Measurements from ENCODE around the gene HADH. TPM values are rescaled to one million over a fixed set of nuclear protein-coding genes. Genes with fewer than 3 reads are reported as not detected.

Gene HADH
- 44.1 TPM in 2 replicates for total RNA-seq
- long read RNA-seq, full-length matches to known transcripts = 206 of 218 reads
- long read RNA-seq, partial matches to known transcripts = 8 of 218 reads
- long read RNA-seq, other reads (novel, unspliced or antisense) = 4 of 218 reads

- H3K27me3 Mint-ChIP-seq = peaks cover 12% of the 10 kb centered on the region
- H3K4me3 Mint-ChIP-seq (ENCODE audit: low read depth) = peak within 1 kb of the TSS; percentile 93
- H3K9me3 Mint-ChIP-seq (ENCODE audit: low read depth) = no peaks in the 10 kb centered on the region
- H3K4me1 Mint-ChIP-seq (ENCODE audit: low read depth) = peaks cover 31% of the 10 kb centered on the region
- H3K27ac Mint-ChIP-seq = peak within 1 kb of the TSS; percentile 90
- H3K36me3 Mint-ChIP-seq (ENCODE audit: insufficient read depth) = no peaks in the 10 kb centered on the region
- TF ChIP-seq, protein P1, sequence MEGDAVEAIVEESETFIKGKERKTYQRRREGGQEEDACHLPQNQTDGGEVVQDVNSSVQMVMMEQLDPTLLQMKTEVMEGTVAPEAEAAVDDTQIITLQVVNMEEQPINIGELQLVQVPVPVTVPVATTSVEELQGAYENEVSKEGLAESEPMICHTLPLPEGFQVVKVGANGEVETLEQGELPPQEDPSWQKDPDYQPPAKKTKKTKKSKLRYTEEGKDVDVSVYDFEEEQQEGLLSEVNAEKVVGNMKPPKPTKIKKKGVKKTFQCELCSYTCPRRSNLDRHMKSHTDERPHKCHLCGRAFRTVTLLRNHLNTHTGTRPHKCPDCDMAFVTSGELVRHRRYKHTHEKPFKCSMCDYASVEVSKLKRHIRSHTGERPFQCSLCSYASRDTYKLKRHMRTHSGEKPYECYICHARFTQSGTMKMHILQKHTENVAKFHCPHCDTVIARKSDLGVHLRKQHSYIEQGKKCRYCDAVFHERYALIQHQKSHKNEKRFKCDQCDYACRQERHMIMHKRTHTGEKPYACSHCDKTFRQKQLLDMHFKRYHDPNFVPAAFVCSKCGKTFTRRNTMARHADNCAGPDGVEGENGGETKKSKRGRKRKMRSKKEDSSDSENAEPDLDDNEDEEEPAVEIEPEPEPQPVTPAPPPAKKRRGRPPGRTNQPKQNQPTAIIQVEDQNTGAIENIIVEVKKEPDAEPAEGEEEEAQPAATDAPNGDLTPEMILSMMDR (IDR thresholded peaks at IDR 0.05; ENCODE audit: unreplicated experiment) = no peak
- DNase-seq (ENCODE audit: low spot score, unreplicated experiment) = peak; percentile 86
These were observed at the start of gene HADH for GRCh38 chr4:107989537-107990386. HADH (plus strand) TSS chr4:107989889; CDS start chr4:107989933, 44 bp downstream.

- Mint-ChIP-seq H3K27ac (no peak overlapping the region), H3K36me3 (ENCODE audit: insufficient read depth) (peaks cover 2% of the 10 kb centered on the region), H3K27me3 (no peaks in the 10 kb centered on the region), H3K4me3 (ENCODE audit: low read depth) (no peak overlapping the region), H3K9me3 (ENCODE audit: low read depth) (no peaks in the 10 kb centered on the region), H3K4me1 (ENCODE audit: low read depth) (no peaks in the 10 kb centered on the region)
- TF ChIP-seq, protein P1 (IDR thresholded peaks at IDR 0.05; ENCODE audit: unreplicated experiment) = no peak
- no peak for DNase-seq (ENCODE audit: low spot score, unreplicated experiment)
These were observed 43.9 kb upstream of the HADH start for GRCh38 chr4:107945809-107946208.

DNA sequence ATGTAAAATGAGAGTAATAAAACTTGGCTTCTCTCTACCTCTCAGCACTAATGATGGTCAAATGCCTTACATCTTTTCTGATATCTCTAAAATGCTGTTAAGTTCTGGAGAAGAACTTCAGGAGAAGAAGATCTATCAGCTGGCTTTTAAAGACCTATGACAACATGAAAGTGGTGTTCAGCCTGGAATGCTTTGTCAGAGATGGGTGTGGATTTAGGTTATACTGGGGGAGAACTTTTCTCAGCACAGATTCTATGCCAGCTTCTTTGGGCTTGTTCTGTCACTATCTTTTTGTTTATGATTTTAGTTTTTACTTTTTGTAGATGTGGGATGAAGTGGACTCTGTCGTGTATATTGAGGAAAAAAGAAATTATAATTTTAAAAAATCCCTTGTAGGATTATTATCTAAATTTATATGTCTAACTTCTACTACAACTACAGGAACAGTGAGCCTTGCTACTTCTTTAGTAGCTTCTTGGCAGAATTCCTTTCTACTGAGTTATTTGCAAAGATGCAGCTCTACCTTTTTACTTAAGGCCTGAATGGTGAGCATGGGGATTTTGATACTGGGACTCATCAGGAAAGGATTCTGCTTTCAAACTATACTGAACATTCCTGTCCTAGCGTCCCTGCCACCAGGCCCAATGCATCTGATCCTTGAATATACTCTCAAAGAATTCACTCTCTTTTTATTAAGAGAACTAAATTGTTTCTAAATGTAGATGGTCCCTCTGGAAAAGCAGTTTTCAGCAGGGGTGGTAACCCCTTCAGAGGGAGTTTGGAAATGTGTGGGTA, 38.7 kb upstream of the HADH start:
- no peak for DNase-seq (ENCODE audit: low spot score, unreplicated experiment)
- TF ChIP-seq, protein P1 (IDR thresholded peaks at IDR 0.05; ENCODE audit: unreplicated experiment) = no peak
- no peak overlapping the region for H3K27ac Mint-ChIP-seq
- no peaks in the 10 kb centered on the region for H3K4me1 Mint-ChIP-seq (ENCODE audit: low read depth)
- peaks cover 2% of the 10 kb centered on the region for H3K36me3 Mint-ChIP-seq (ENCODE audit: insufficient read depth)
- H3K9me3 Mint-ChIP-seq (ENCODE audit: low read depth) = peaks cover 8% of the 10 kb centered on the region
- H3K4me3 Mint-ChIP-seq (ENCODE audit: low read depth) = no peak overlapping the region
- H3K27me3 Mint-ChIP-seq = no peaks in the 10 kb centered on the region

DNA sequence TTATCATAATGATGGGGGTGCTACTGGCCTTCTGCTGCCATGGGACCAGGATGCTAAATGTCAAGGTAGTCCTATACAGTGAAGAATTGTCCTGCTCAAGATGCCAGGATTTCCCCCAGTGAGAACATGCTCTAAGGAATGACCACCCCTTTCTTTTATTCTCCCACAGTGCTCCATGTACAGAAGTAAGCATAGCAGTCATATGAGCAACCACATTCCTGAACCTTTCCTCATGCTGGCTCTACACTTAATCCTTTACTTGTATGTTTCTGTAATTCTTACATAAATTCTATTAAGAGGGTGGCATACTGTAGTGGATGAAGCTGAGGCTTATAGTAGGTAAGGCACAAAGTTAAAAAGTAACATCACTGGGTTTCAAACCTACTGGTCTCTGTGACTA, 38.1 kb upstream of the HADH start:
- no peaks in the 10 kb centered on the region for H3K4me1 Mint-ChIP-seq (ENCODE audit: low read depth)
- H3K36me3 Mint-ChIP-seq (ENCODE audit: insufficient read depth) = peaks cover 2% of the 10 kb centered on the region
- TF ChIP-seq, protein P1 (IDR thresholded peaks at IDR 0.05; ENCODE audit: unreplicated experiment) = no peak
- no peaks in the 10 kb centered on the region for H3K27me3 Mint-ChIP-seq
- peaks cover 14% of the 10 kb centered on the region for H3K9me3 Mint-ChIP-seq (ENCODE audit: low read depth)
- DNase-seq (ENCODE audit: low spot score, unreplicated experiment) = no peak
- no peak overlapping the region for H3K27ac Mint-ChIP-seq
- no peak overlapping the region for H3K4me3 Mint-ChIP-seq (ENCODE audit: low read depth)

DNA sequence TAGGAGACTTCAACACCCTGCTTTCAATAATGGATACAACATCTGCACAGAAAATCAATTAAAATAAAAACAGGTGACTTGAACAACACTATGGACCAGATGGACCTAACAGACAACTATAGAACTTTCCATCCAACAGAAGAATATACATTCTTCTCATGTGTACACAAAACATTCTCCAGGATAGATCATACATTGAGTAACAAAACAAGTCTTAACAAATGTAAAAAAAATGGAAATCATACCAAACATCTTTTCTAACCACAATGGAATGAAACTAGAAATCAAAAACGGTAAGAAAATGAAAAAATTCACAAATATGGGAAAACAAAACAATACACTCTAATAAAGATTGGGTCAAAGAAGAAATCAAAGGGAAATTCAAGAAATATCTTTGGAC, 33.7 kb upstream of the HADH start:
- Mint-ChIP-seq H3K27ac (no peak overlapping the region), H3K4me1 (ENCODE audit: low read depth) (no peaks in the 10 kb centered on the region), H3K4me3 (ENCODE audit: low read depth) (no peak overlapping the region), H3K9me3 (ENCODE audit: low read depth) (peaks cover 21% of the 10 kb centered on the region), H3K36me3 (ENCODE audit: insufficient read depth) (no peaks in the 10 kb centered on the region), H3K27me3 (no peaks in the 10 kb centered on the region)
- DNase-seq (ENCODE audit: low spot score, unreplicated experiment) = no peak
- TF ChIP-seq, protein P1 (IDR thresholded peaks at IDR 0.05; ENCODE audit: unreplicated experiment) = no peak

Measured in progenitor cell of endocrine pancreas (in vitro differentiated cells).